Stimulated activated naive CD8-positive, alpha-beta T cell treated with anti-CD3 and anti-CD28 coated beads, Interleukin-15, Interleukin-2, amounts not matched to agents 100 U/mL and 50 U/mL, for 24 hours (primary cell): ENCODE data around the gene RALY.

Source experiments
- ATAC-seq: fragments of 150-1000 bp; cut with Tn5 transposase; one replicate; pipeline ENCODE4 v1.10.0; 2021
- DNase-seq: peaks from one replicate; pipeline ENCODE4 v3.0.0; 2021

RALY gene

DNA sequence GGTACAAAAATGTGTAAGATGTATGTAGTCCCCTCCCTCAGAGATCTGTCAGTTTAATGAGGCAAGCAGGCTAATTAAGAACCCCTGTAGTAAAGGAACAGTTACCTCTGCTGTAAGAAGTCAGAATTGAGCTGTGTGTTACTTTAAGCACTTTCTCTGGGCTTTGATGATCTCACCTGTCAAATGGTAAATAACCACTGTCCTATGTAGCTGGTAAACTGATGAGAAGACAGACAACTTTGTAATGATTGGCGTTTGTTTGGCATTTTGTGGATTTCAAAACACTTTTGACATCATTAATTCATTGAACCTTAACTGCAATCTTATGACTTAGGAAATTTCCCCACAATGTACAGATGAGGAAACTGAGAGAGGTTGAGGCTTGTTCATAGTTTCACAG, 55.7 kb downstream of the RALY start:
- ATAC-seq (no peak), DNase-seq (no peak)

GRCh38 chr20:34049897-34050695, 56.4 kb downstream of the RALY start:
- no peak for DNase-seq
- ATAC-seq = no peak

- DNase-seq (no peak), ATAC-seq (no peak)
These were observed 58.7 kb downstream of the RALY start for GRCh38 chr20:34052414-34052813.

DNA sequence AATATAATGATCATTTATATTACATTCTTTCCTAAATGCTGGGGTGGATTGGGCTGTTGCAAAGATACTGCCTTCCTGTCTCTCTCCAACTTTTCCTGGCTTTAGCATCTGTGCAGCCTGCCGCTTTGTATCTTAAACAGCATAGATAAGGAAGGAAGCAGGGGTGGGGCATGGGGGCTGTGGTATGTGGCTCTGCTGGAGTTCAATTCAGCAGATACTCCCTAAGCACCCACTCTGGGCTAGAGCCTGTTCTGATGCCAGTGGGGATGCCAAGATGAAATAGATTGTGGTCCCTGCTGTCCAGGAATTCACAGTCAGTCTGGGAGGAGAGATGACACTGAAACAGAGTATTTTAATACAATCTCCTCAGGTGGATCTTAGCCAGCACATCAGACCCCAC, 61.6 kb downstream of the RALY start:
- ATAC-seq = no peak

DNA sequence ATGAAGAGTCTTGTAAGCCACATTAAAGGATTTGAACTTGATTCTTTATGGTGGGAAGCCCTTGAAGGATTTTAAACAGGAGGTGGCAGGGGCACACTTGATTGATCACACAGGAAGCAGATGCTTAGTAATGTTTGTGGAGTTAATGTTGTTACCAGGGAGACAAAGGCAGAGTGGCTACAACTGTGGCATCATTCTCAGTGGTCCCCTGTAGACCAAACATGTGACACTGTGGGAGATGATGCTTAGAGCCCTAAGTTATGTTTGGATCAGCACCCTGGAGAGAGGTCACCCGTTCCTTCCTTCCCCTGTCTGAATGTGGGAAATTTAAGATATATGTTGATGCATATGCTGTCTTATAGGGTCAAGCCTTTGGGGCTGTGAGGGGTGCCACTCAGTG, 65.1 kb downstream of the RALY start:
- DNase-seq (peak; percentile 12), ATAC-seq (peak; percentile 75)

More for the DNA sequence above, 61.6 kb downstream of the RALY start:
- DNase-seq = no peak

DNA sequence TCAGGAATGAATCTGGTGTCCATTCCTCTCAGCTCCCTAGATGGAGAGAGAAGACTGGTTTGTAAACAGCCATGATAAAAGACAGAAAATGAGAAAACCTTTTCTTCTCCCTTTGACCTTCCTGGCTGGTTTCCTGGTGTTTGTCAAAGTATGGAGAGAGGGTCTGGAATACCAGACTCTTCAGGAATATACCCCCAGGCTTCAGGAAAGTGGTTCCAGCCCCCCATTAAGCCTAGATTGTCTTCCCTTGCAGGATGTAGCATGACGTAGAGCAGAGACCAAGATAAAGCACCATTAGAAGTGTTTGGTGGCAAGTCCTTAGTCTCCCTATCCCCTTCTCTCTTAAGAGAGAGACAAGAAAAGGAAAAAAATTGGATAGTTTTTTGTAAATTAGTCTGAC, 67.3 kb downstream of the RALY start:
- no peak for DNase-seq
- no peak for ATAC-seq

GRCh38 chr20:34061695-34062094, 68.0 kb downstream of the RALY start:
- no peak for ATAC-seq
- no peak for DNase-seq

- DNase-seq (no peak), ATAC-seq (peak; percentile 52)
These were observed 69.1 kb downstream of the RALY start for GRCh38 chr20:34062570-34063482.

GRCh38 chr20:34064286-34064685, 70.6 kb downstream of the RALY start:
- no peak for DNase-seq
- ATAC-seq = no peak

- ATAC-seq (no peak), DNase-seq (no peak)
These were observed 71.5 kb downstream of the RALY start for GRCh38 chr20:34065260-34065659.

GRCh38 chr20:34066476-34067090, 72.9 kb downstream of the RALY start:
- DNase-seq (no peak), ATAC-seq (no peak)

GRCh38 chr20:34068001-34068400, 74.3 kb downstream of the RALY start:
- no peak for ATAC-seq
- no peak for DNase-seq

DNA sequence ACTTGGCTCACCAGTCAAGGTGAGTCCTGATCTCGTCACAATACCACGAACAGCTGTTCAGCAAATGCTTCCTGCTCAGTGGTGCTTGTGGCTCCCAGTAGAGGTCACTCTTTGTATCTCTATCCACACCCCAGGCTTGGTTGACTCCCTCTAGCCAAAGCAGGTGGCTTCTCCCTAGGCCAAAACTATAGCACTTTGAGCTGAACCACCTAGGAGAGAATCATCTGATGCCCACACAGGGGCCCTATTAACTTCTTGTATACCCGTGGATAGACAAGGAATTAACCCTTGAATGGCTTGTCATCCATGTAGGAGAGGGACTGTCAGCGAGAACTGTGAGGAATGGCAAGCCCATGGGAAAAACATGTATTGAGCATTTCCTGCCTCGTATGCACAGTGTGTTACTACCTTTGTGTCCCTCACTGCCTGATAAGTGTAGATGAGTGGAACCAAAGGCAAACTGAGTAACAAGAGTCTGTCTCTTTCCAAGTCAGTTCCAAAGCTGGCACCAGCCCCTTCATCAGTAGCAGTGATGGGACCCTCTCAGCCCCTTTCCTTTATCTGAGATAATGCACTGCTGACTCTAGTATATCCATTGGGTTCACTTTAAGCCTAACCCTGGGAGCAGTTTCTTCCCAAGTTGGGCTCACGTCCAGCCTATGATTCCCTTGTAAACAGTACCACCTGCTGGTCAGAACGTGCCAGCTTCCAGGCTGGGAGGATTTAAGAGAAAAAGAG, 75.8 kb downstream of the RALY start:
- DNase-seq (peak; percentile 49), ATAC-seq (peak; percentile 76)

DNA sequence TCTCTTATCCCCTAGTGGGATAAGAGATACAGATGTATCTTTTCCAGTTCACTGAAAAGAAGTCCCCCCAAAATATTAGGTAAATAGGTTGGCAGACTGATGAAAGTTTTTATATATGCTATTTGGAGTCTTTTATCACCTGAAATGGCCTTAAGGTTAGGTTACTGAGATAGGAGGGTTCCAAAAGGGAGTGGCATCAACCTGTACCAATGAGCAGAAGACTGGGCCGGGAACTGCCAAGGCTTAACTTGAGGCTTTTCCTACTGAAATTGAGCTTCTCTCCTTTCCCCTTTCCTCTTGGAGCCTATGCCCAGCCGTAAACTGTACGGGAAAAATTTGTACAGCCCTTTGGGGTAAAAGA, 76.3 kb downstream of the RALY start:
- no peak for DNase-seq
- ATAC-seq = no peak

DNA sequence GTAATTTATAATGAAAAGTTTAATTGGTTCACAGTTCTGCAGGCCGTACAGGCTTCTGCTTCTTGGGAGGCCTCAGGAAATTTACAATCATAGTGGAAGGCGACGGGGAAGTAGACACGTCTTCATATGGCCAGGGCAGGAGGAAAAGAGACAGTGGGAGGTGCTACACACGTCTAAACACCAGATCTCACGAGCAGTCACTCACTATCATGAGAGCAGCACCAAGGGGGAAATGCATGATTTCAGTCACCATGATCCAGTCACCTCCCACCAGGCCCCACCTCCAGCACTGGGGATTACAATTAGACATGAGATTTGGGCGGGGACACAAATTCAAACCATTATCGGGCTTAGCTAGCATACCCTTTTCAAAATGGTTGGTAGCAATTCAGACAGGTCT, 77.1 kb downstream of the RALY start:
- ATAC-seq = no peak

DNA sequence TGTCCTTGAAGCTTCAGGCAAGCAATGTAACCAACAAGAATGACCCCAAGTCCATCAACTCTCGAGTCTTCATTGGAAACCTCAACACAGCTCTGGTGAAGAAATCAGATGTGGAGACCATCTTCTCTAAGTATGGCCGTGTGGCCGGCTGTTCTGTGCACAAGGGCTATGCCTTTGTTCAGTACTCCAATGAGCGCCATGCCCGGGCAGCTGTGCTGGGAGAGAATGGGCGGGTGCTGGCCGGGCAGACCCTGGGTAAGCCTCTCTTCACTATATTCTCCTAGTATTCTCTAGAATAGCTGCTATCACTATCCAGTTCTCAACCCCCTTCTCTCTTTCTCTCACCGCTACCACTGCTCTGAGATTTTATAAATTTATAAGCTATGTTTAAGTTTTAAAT, 78.4 kb downstream of the RALY start:
- no peak for ATAC-seq

More for the DNA sequence above, 77.1 kb downstream of the RALY start:
- DNase-seq = no peak

GRCh38 chr20:34072778-34073177, 79.1 kb downstream of the RALY start:
- ATAC-seq (no peak), DNase-seq (no peak)

More for the DNA sequence above, 78.4 kb downstream of the RALY start:
- DNase-seq = no peak

DNA sequence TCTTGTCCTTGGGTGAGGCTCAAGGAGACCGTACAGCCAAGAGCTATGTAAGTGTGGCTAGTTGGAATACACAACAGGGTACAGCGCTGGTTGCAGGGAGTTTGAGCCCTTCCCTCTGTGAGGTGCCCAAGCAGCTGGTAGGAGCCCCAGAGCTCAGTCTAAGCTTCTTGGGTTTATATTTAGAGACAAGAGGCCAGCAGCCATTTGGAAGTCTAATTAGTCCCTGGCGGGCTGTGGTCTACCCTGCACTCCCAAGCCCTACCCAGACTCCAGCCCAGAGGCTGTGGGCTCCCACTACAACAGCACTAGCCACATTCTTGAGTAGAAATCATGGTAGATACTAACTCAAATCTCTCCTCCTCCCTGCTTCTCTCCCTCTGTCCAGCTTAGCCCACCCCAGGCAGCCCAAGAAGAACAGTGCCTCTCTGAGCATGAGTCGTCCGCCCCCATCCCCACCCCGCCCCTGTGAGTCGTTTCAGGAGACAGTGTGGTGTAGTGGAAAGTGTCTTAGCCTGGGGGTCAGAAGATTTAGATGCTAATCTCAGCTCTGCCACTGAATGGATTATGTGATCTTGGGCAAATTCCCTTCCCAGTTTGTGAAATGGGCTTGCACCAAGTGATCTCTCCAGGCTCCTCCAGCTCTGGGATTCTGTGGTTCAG, 80.5 kb downstream of the RALY start:
- ATAC-seq (peak; percentile 74), DNase-seq (peak; percentile 44)

DNA sequence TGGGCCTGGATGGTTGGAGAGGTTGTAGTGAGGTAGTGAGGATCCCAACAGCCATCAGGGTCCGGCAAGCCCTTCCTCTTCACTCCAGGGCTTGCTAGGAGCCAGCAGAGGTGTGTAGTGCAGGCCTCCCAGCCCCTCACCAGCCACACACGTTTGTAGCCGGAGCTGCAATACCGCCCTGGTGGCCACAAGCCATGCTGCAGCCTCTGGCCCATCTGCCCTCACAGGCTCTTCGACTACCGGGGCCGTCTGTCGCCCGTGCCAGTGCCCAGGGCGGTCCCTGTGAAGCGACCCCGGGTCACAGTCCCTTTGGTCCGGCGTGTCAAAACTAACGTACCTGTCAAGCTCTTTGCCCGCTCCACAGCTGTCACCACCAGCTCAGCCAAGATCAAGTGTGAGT, 81.9 kb downstream of the RALY start:
- DNase-seq (no peak), ATAC-seq (no peak)

DNA sequence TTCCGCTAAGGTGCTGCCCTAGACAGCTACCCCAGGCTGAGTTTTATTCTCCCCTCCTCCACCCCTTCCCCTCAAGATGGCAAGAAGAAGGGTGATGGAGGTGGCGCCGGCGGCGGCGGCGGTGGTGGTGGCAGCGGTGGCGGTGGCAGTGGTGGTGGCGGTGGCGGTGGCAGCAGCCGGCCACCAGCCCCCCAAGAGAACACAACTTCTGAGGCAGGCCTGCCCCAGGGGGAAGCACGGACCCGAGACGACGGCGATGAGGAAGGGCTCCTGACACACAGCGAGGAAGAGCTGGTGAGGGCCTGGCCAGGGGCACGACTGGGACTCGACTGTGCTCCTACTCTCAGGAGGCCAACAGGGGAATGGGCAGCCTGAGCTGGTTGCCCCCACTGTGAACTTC, 83.2 kb downstream of the RALY start:
- ATAC-seq (no peak), DNase-seq (no peak)

GRCh38 chr20:34078540-34078939, 84.8 kb downstream of the RALY start:
- ATAC-seq = no peak

DNA sequence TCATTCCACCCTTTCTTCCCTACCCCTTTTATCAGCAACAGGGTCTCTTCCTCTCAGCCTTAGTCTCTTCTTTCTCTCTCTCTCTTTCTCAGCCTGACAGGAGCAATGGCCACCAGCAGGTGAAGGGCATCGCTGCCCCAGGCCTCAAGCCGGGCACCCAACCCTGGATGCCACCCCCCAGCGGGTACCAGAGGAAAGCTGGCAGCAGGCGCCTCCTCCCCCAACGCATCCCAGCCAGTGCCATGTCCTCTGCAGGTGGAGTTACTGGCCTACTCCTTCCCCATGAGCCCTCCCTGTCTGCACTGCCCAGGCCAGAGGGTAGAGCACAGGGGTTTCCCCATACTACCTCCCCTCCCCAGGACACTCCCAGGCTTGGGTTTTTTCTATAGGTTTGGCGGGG, 86.1 kb downstream of the RALY start:
- DNase-seq = no peak
- no peak for ATAC-seq

More at GRCh38 chr20:34078540-34078939, 84.8 kb downstream of the RALY start:
- DNase-seq = no peak
